Measurements from ENCODE around the gene EWSR1.

GRCh38 chr22:29268511-29269229 lies 602 bp downstream of the EWSR1 start:
- TF ChIP-seq POLR2A (IDR thresholded peaks at IDR 0.05; ENCODE audit: low read depth) (no peak), CTCF (IDR thresholded peaks at IDR 0.05) (no peak)
